HG02938 (cell line): ENCODE data around the gene SIX3.

ENCODE experiments used
- ATAC-seq: cut with Tn5 transposase; IDR thresholded peaks from one replicate; pipeline ENCODE4 v1.9.1; 2021; ENCODE audit warnings: mild to moderate bottlenecking, moderate library complexity; ENCODE audit not compliant: unreplicated experiment

SIX3 gene

DNA sequence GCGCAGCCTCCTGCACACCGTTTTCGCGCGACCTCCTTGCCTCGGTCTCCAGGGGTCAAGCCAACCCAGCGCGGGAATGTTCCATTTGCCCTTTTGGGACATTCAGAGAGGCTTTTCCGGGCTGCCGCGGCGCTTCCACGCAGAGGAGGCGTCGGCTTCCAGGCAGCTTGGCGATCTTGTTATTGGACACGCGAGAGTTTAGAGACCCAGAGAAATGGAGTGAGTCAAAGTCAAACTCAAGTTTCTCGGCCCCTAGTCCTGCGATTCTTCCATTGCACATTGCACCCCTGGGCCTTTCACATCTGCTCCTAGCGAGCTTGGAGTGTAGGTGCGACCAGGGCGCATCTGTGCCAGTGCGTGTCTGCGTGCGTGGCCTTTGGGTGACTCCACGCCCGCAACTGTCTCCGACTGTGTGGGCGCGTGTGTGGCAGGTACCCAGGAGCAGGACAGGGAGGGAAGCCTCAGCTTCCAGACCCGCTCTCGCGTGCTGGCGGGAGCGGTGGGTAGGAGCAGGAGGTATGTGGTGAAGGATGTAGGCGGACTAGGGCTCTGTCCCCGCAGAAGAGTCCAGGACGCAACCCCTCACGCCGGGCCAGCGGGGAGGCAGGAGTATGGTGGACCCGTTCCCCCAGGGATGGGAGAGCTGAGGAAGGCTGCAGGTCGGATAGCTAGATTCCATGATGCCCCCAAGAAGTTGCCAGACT, 13.5 kb downstream of the SIX3 start:
- no peak for ATAC-seq

DNA sequence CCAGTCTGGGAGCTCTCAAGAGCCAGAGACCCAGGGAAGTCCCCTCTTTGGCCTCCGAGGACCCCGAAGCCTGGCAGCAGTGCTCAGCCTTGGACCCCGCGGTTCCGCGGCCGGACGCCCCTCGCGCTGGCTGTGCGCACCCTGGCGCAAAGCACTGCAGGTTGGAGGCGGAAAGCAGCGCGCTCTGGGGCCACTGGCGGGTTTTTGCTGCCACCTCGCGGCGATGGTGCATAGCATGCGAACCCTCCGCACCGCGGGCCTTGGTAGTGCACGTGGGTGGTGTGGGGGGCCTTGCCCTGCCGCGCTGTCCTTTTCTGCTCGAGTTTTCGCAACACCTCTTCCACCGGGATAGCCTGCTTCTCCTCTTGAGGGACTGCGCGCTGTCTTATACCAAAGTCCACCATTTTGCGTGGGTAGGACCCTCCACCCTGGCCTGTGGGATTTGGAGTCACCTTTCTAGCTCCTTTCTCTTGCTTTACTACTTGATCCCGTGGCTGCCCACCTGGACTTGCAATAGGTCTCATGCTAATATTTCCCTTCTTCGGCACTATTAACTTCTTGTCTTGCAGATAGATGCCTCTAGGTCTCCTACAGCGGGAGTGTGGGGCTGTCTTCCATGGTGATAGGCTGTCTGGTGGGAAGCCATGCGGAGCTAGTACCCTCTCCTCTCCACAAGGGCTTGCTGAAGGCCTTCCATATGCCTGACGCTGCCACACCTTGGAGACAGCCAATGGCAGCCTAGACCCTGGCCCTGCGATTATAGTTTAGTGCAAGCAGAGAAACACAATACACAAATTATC, 14.3 kb downstream of the SIX3 start:
- ATAC-seq: peak; percentile 68

DNA sequence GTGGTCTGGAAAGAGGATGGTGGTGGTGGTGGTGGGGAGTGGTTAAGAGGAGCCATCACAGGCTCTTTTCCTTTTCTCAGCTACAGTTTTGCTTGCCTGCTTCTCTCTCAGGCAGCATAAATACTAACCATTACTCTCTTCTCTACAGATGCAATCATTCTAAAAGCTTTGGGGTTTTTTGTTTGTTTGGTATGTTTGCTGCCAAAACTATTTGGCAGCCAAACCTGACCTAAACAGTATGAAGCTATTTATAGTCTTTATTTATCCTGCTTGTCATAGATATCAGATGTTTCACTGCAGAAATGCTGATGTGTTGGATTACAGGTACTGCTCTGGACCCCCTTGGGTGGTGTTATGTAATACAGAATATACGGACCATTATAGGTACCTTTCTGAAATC, 15.3 kb downstream of the SIX3 start:
- ATAC-seq: no peak

DNA sequence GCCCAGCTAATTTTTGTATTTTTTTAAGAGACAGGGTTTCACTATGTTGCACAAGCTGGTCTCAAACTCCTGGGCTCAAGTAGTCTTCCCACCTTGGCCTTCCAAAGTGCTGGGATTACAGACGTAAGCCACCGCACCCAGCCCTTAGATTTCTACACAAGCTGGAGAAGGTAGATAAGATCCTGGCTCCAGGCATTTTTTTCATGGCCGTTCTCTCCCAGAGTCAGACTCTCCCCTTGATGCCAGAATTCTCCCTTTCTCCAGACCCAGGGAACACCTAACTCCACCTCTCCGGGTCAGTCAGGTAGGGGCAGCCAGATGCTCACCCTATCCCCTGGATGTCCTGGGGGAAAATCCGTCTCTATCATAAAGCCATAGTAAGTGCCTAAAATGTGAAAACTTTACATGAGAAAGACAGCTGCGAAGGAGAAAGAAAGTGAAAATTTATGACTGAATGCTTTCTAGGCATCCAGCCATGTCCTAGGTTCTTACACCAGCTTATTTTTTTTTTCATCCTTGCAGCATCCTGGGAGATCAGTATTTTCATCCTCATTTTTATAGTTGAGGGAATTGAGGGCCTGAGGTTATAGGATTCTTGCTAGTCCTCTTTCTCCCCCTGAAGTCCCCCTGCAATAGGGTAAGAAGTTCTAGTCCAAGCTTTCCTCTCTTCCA, 16.3 kb downstream of the SIX3 start:
- ATAC-seq: no peak

- ATAC-seq: no peak
Measured at GRCh38 chr2:44959855-44960254, 18.4 kb downstream of the SIX3 start.

DNA sequence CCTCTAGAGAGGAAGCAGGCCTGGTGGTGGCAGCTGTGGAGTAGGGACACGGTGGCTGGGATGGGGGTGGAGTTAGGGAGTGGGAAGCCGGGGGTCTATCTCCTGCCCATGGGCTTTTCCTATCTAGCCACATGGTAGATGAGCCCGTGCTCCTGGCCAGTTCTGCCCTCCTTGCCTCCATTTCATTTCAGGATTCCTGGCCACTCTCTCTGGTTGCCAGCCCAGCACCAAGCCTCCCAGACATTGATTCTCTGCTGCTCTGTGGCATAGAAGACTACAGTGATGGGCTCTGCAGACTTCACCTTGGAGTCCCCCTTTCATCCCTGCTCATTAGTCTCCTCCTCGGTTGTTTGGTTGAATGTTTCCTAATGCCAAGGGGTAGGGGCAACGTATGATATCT, 19.4 kb downstream of the SIX3 start:
- ATAC-seq: no peak

- ATAC-seq: no peak
Measured at GRCh38 chr2:44962176-44962695, 20.7 kb downstream of the SIX3 start.

GRCh38 chr2:44964752-44965236, 23.3 kb downstream of the SIX3 start:
- ATAC-seq: no peak

DNA sequence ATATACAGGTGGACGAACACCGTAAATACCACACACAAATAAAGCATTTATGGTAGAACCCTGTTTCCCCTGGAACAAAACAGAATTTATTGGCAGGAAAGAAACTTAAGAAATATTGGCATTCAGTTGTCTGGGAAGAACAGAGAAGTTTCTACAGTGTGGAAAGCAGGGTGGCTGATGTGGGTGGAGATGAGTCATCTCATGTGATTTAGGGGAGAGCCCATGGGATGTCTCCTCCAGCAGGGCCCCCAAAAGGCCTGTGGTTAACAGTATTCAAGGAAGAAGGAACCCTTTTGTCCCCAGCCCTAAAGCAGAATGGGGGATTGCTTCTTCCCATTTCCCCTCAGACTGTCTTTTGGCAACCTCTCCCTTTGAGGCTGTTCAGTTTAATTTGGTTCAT, 24.2 kb downstream of the SIX3 start:
- ATAC-seq: no peak

DNA sequence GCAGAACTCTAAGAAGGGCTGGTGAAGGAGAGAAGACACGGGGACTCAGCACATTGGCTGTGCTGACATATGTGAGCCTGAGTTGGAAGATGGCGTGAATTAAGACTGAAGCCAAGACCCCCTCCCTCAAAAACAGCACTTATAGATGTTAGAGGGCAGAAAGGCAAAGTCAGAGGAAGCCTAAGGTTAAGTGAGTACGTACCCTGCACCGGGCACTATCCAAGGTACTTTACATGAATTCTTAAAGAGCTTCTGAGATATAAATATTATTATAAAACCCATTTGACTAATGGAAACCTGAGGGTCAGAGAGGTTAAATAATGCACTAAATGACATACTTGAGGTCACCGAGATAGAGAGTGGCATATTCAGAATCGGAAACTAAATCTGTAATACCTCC, 25.6 kb downstream of the SIX3 start:
- ATAC-seq: no peak

- ATAC-seq: no peak
Measured at GRCh38 chr2:44967727-44968432, 26.4 kb downstream of the SIX3 start.

GRCh38 chr2:44969936-44970335, 28.4 kb downstream of the SIX3 start:
- ATAC-seq: no peak

DNA sequence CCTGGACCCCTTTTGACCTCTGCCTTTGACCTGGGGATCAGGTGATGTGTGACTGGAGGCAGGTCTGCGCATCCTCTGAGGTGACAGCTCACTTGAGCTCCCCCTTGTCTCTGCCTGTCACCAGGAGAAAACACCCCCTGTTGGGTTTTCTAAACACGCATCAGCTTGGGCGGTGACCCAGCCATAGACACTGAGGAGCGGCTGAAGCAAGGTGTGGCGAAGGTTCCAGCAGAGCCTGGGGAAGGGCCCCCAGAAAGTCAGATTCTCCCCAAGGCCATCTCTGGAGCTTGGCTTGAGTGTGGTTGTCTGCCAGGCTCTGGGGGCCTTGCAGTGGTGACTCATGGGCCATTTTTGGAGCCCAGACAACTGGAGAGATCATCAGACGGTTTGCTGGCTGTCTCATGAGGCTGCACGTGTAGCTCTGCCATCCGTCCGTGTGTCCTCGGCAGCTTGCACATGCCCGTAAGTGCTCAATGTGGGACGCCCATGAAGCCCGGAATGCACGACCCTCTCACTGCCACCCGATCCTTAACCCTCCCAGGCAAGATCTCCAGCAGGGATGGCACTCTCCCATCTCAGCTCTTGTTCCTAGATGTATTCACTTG, 29.4 kb downstream of the SIX3 start:
- no peak for ATAC-seq

- ATAC-seq: no peak
Measured at GRCh38 chr2:44972771-44973535, 31.5 kb downstream of the SIX3 start.

DNA sequence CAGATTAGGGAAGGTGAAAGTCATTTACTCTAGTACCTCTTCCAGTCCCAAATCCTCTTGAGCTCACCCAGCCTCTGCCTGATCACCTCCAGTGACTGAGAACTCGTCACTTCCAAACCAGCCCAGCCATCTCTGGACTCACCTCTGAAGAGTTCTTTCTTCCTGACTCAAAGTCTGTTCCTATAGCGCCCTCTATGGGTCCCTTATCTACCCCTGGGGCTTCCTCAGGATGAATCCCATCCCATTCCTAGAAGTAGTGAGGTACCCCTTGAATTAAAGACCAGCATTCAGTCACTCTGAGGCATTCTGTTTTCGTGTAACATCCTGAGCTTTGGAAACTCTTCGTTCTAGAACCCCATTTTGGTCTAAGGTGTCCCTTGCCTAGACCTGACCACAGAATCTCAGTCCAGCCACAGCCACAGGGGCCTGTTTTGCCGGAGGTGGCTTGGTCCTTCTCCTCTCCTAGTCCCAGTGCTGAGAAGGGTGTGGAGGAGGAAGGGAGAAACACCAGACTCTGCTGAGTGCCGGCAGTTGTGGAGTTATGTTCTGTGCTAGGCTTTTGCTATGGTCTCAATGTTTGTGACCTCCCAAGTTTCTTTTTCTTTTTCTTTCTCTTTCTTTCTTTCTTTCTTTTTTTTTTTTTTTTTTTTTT, 32.7 kb downstream of the SIX3 start:
- no peak for ATAC-seq

DNA sequence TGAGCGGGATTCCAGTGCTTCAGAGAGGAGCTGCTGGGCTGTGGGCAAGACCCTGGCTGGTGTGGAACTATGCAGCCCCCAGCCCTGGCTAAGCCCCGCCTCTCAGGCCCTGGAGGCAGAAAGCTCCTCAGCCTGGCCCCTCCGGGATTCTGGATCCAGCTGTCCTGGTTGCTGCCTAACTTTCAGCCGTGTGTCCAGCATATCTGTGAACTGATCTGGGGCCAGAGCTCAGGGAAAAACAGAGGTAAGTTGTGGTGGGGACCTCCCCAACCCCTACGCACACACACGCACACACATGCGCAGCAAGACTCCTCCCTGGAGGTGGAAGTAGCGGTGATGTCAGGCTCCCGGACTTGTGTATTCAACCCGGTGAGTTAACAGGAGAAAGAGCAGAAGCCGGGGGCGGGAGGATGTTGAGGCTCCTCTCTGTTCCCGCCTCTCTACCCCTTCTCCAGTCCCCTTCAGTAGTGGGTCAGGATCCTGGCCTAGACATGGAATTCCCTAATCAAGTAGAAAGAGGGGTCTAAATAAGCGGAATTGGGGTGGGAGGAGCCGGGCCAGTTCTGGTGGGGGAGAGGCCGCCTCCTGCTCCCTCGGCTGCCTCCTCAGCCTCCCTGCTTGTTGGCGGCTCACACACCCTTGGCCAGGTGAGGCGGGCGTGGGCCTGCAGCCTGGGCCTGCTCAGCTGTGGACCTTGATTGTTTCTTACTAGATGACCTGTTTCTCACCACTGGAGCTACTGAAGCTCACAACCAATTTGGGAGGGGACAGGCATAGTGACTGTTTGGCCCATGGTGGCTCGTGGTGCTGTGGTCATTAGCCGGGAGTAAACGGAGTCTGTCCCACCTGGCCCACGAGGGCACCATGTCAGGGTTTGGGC, 34.3 kb downstream of the SIX3 start:
- no peak for ATAC-seq

DNA sequence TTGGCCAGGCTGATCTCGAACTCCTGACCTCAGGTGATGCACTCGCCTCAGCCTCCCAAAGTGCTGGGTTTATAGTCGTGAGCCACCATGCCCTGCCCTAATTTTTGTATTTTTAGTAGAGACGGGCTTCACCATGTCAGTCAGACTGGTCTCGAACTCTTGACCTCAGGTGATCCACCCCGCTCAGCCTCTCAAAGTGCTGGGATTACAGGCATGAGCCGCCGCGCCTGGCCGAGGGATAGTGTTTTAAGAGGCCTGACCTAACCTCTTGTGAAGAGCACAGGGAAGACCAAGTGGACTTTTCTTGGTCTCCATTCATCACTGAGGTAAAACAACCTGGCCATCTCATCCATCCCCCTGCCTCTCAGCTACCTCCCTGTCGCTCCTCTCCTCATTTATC, 38.1 kb downstream of the SIX3 start:
- no peak for ATAC-seq
